ENCODE results near the gene WDR87. TPM values are rescaled to one million over a fixed set of nuclear protein-coding genes. Genes with fewer than 3 reads are reported as not detected.

Gene WDR87
- total and polyA plus RNA-seq, 2 of the 8 experiments (the other 6 are each of a cell fraction or from before 2014, with no cell fraction given) = not detected

- no peak overlapping the region for H2AFZ ChIP-seq (ENCODE audit: low read length)
- WGBS, 2 experiments (ENCODE audit: extremely low coverage in 1 of 2, insufficient coverage in 1 of 2, insufficient read length in 1 of 2, insufficient replicate concordance in 2 of 2, low coverage in 1 of 2, low lambda C conversion rate in 2 of 2, missing lambda C conversion rate in 1 of 2) = 88% methylated on average over 5 of the region's 5 CpGs; no CpG with 5 or more reads in 1 of the 2 experiments
- H3K4me1 ChIP-seq (replicated peaks in 1 of 4; ENCODE audit: control insufficient read depth in 3 of 4, insufficient read depth in 4 of 4, low read length in 3 of 4) = no peaks in the 10 kb centered on the region
- peaks cover 0 to 2% of the 10 kb centered on the region in 2 experiments for H4K20me1 ChIP-seq (replicated peaks in 1 of 2; ENCODE audit: control insufficient read depth in 1 of 2, insufficient read depth in 2 of 2, low read length in 2 of 2)
- peaks cover 0 to 64% of the 10 kb centered on the region in 2 experiments; a peak in 2 of 4 replicates for H3K79me2 ChIP-seq (ENCODE audit: control insufficient read depth in 1 of 2, insufficient read depth in 2 of 2, low read length in 2 of 2)
- peak overlapping the region; percentile 15; the same call in 1 of the 2 replicates for H3K27ac ChIP-seq (ENCODE audit: low read depth, low read length)
- no peaks in the 10 kb centered on the region; the same call in 1 of the 2 replicates for H3K23me2 ChIP-seq (ENCODE audit: low read depth, low read length)
- FAIRE-seq (no peak), DNase-seq (ENCODE audit: low read depth in 1 of 2, low spot score in 2 of 2) (no peak)
- H4K5ac ChIP-seq (ENCODE audit: insufficient read length, low read depth, low read length) = no peak overlapping the region
- no peak overlapping the region for H3K4me3 ChIP-seq (ENCODE audit: extremely low read depth in 1 of 4, insufficient read depth in 2 of 4, low read depth in 3 of 4, low read length in 4 of 4)
- TF ChIP-seq POLR2A (IDR thresholded peaks at IDR 0.05; ENCODE audit: control extremely low read depth in 1 of 2, low read depth in 2 of 2, low read length in 2 of 2) (no peak), SP4 (IDR thresholded peaks at IDR 0.05; ENCODE audit: low read length) (no peak), USF2 (IDR thresholded peaks at IDR 0.05; ENCODE audit: low read length) (no peak), SAP30 (IDR thresholded peaks at IDR 0.05; ENCODE audit: insufficient read depth, insufficient replicate concordance, low read length) (no peak), RNF2 (IDR thresholded peaks at IDR 0.05; ENCODE audit: borderline replicate concordance, low read depth, low read length, missing control alignments, poor library complexity, severe bottlenecking) (no peak), BACH1 (IDR thresholded peaks at IDR 0.05; ENCODE audit: low read length) (no peak)
- TF ChIP-seq, protein P1, sequence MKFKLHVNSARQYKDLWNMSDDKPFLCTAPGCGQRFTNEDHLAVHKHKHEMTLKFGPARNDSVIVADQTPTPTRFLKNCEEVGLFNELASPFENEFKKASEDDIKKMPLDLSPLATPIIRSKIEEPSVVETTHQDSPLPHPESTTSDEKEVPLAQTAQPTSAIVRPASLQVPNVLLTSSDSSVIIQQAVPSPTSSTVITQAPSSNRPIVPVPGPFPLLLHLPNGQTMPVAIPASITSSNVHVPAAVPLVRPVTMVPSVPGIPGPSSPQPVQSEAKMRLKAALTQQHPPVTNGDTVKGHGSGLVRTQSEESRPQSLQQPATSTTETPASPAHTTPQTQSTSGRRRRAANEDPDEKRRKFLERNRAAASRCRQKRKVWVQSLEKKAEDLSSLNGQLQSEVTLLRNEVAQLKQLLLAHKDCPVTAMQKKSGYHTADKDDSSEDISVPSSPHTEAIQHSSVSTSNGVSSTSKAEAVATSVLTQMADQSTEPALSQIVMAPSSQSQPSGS (IDR thresholded peaks at IDR 0.05; ENCODE audit: low read length) = no peak
- peaks cover 7% of the 10 kb centered on the region for H3K79me1 ChIP-seq (ENCODE audit: low read depth, low read length)
- H2BK120ac ChIP-seq (replicated peaks; ENCODE audit: low read depth, low read length) = no peak overlapping the region
- H2BK12ac ChIP-seq (ENCODE audit: low read depth, low read length) = no peak overlapping the region
- H2BK15ac ChIP-seq (ENCODE audit: low read length) = no peak overlapping the region
- no peak overlapping the region for H3K4me2 ChIP-seq (ENCODE audit: insufficient read depth in 1 of 2, low read depth in 2 of 2, low read length in 2 of 2)
- ChIA-PET CTCF (ENCODE audit: partially characterized antibody) (interaction anchor here (0.6 to 1.6 kb wide), 3 partner anchors 11 to 69 kb away, joined by 3 to 5 read pairs (median 3); no protein-coding TSS in a partner anchor), POLR2A (ENCODE audit: partially characterized antibody) (interaction anchor here (0.6 kb wide), 1 partner anchor 69 kb away, joined by 3 read pairs; no protein-coding TSS in a partner anchor)
- no peak overlapping the region for H2AK5ac ChIP-seq (ENCODE audit: low read depth, low read length)
- no peak overlapping the region for H3K23ac ChIP-seq (ENCODE audit: insufficient read length)
- no peak overlapping the region for H4K91ac ChIP-seq (replicated peaks; ENCODE audit: insufficient read length, low read length)
- H2BK5ac ChIP-seq (ENCODE audit: low read depth, low read length) = no peak overlapping the region
- H4K8ac ChIP-seq (ENCODE audit: extremely low read depth, insufficient read depth, low read length) = no peak overlapping the region
- peak overlapping the region in 1 of 4 experiments; percentile 25; a peak in 1 of 7 replicates for H3K9ac ChIP-seq (replicated peaks in 1 of 4; ENCODE audit: extremely low read depth in 1 of 4, low read depth in 3 of 4, low read length in 3 of 4)
- no peak overlapping the region for H3K4ac ChIP-seq (replicated peaks; ENCODE audit: insufficient read length, low read depth, low read length)
- H3K56ac ChIP-seq (replicated peaks; ENCODE audit: insufficient read length, low read depth, low read length) = no peak overlapping the region
- H3K27me3 ChIP-seq (replicated peaks in 1 of 4; ENCODE audit: control insufficient read depth in 3 of 4, extremely low read depth in 1 of 4, insufficient read depth in 3 of 4, low read length in 3 of 4) = no peaks in the 10 kb centered on the region
- no peak overlapping the region for H2BK20ac ChIP-seq (ENCODE audit: low read length)
- H3K9me3 ChIP-seq (ENCODE audit: insufficient read depth in 2 of 2, low read depth in 1 of 2, low read length in 1 of 2) = no peaks in the 10 kb centered on the region
- H3K14ac ChIP-seq (ENCODE audit: insufficient read length) = no peak overlapping the region
- H3K36me3 ChIP-seq (ENCODE audit: control insufficient read depth in 2 of 4, insufficient read depth in 4 of 4, low read length in 3 of 4) = peaks cover 0 to 3% (median 0%) of the 10 kb centered on the region in 4 experiments; a peak in 1 of 8 replicates
- no peak overlapping the region for H3K18ac ChIP-seq (ENCODE audit: extremely low read depth, low read length)
Measured at GRCh38 chr19:37943480-37943879, 37.1 kb upstream of the WDR87 start.

Data from H1 (cell line).